ENCODE measurements around the gene FAF1. TPM values are rescaled to one million over a fixed set of nuclear protein-coding genes. Genes with fewer than 3 reads are reported as not detected.

Gene FAF1
- total and polyA plus RNA-seq, 2 donors (not counting 3 experiments of a cell fraction or from before 2014, with no cell fraction given) = 9.0 to 57.6 TPM

DNA sequence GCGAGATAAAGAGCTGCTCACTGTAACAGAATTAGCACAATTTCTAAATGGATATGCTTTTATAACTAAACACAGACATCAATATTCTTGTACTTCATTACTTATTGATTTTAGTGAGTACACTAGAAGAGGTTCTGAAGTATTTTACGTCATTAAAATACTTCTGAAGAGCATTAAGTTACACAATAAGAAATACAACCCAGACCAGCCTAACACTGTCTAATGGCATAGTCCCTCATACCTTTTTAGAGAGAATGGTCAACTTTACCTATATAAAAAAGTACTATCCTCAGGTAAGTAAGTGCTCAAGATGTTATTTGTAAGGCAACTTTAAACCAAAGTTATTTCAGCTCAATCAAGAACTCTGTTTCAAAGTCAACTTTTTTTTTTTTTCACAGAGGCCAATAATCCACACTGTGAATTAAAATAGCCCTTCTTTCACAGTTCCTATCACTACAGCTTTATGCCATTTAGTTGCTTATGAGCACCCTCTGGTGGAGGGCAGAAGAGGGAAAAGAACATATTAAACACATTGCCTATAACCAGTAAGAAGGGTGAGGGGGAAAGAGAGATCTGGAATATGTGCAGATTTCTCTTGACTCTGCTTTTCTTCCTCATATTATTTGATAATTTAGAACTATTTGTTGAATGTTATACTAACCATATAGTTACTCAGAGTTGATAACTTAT, 354.7 kb downstream of the FAF1 start:
- Histone ChIP-seq H3K9me1 (replicated peaks; ENCODE audit: control insufficient read depth, extremely low read depth, insufficient read depth, low read length) (no peaks in the 10 kb centered on the region), H3K4me3 (replicated peaks in 1 of 3; ENCODE audit: insufficient read depth in 1 of 3, low read depth in 1 of 3, low read length in 3 of 3) (no peak overlapping the region), H3K27ac (ENCODE audit: insufficient read depth, low read depth, low read length) (no peak overlapping the region), H3K9ac (replicated peaks; ENCODE audit: extremely low read depth, insufficient read depth, low read length) (no peak overlapping the region), H3K9me3 (replicated peaks; ENCODE audit: control insufficient read depth, insufficient read depth, low read length) (no peaks in the 10 kb centered on the region), H3K4me1 (ENCODE audit: control insufficient read depth, extremely low read depth, insufficient read depth, low read length) (peaks cover 18% of the 10 kb centered on the region), H3K4me2 (ENCODE audit: insufficient read depth, low read length) (no peak overlapping the region), H3K27me3 (ENCODE audit: control insufficient read depth in 2 of 2, insufficient read depth in 2 of 2, low read length in 2 of 2) (no peaks in the 10 kb centered on the region), H2AFZ (ENCODE audit: low read depth, low read length) (no peak overlapping the region), H3K79me2 (ENCODE audit: control insufficient read depth, insufficient read depth, low read length) (no peaks in the 10 kb centered on the region), H3K36me3 (ENCODE audit: control insufficient read depth in 2 of 2, extremely low read depth in 1 of 2, insufficient read depth in 2 of 2, low read length in 2 of 2) (no peaks in the 10 kb centered on the region), H4K20me1 (replicated peaks; ENCODE audit: control insufficient read depth, extremely low read depth, insufficient read depth, low read length) (no peaks in the 10 kb centered on the region)
- ChIA-PET CTCF (interaction anchor here (0.6 to 11.8 kb wide), 22 partner anchors 8 to 235 kb away, joined by 3 to 170 read pairs (median 4); no protein-coding TSS in a partner anchor), POLR2A (interaction anchor here (0.9 kb wide), 1 partner anchor 19 kb away, joined by 3 read pairs; no protein-coding TSS in a partner anchor)
- FAIRE-seq (no peak), DNase-seq (ENCODE audit: low read depth, low spot score) (peak; percentile 69)
- dilution Hi-C loops (cut with MboI; ENCODE audit: extremely low pct_ligation_motif_present, low sequenced_read_pairs) (no loop called here), intact Hi-C loops (cut with micrococcal nuclease) (loop anchor here (1.0 to 5.0 kb wide), 4 partner anchors 75 to 237 kb away; no protein-coding TSS in a partner anchor)
- no TSS peak for BruUV-seq (replicated peaks)
- TF ChIP-seq MYC (IDR thresholded peaks at IDR 0.05; ENCODE audit: low read depth, low read length) = no peak
- no peak for TF ChIP-seq FOS (IDR thresholded peaks at IDR 0.05; ENCODE audit: borderline replicate concordance, insufficient read depth, low read length)
- TF ChIP-seq, protein P1, sequence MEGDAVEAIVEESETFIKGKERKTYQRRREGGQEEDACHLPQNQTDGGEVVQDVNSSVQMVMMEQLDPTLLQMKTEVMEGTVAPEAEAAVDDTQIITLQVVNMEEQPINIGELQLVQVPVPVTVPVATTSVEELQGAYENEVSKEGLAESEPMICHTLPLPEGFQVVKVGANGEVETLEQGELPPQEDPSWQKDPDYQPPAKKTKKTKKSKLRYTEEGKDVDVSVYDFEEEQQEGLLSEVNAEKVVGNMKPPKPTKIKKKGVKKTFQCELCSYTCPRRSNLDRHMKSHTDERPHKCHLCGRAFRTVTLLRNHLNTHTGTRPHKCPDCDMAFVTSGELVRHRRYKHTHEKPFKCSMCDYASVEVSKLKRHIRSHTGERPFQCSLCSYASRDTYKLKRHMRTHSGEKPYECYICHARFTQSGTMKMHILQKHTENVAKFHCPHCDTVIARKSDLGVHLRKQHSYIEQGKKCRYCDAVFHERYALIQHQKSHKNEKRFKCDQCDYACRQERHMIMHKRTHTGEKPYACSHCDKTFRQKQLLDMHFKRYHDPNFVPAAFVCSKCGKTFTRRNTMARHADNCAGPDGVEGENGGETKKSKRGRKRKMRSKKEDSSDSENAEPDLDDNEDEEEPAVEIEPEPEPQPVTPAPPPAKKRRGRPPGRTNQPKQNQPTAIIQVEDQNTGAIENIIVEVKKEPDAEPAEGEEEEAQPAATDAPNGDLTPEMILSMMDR (IDR thresholded peaks at IDR 0.05; ENCODE audit: extremely low read depth in 1 of 2, insufficient read depth in 1 of 2, low read depth in 1 of 2, low read length in 2 of 2) = peak; percentile 40 to 60
- no peak for TF ChIP-seq POLR2A (IDR thresholded peaks at IDR 0.05; ENCODE audit: low read depth, low read length)

DNA sequence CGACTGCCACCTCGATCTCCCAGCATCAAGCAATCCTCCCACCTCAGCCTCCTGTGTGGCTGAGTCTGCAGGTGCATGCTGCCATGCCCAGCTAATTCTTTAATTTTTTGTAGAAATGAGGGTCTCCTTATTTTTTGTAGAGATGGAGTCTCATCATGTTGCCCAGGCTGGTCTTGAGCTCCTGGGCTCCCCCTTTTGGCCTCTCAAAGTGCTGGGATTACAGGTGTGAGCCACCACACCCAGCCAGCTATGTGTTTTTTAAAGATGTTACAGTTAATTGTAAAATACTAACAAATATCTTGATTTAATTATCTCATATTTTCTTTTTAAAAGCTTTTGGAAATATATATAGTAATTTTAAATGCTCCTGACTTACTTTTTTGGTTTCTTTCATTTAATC, 355.5 kb downstream of the FAF1 start:
- ChIA-PET POLR2A (interaction anchor here (0.6 kb wide), 2 partner anchors 64 to 79 kb away, joined by 3 to 4 read pairs; no protein-coding TSS in a partner anchor), CTCF (interaction anchor here (1.0 to 11.8 kb wide), 18 partner anchors 8 to 234 kb away, joined by 3 to 170 read pairs (median 5); no protein-coding TSS in a partner anchor)
- Histone ChIP-seq H3K4me2 (ENCODE audit: insufficient read depth, low read length) (no peak overlapping the region), H3K4me1 (ENCODE audit: control insufficient read depth, extremely low read depth, insufficient read depth, low read length) (peaks cover 18% of the 10 kb centered on the region), H3K9ac (replicated peaks; ENCODE audit: extremely low read depth, insufficient read depth, low read length) (no peak overlapping the region), H3K36me3 (ENCODE audit: control insufficient read depth in 2 of 2, extremely low read depth in 1 of 2, insufficient read depth in 2 of 2, low read length in 2 of 2) (no peaks in the 10 kb centered on the region), H3K27me3 (ENCODE audit: control insufficient read depth in 2 of 2, insufficient read depth in 2 of 2, low read length in 2 of 2) (no peaks in the 10 kb centered on the region), H3K79me2 (ENCODE audit: control insufficient read depth, insufficient read depth, low read length) (no peaks in the 10 kb centered on the region), H4K20me1 (replicated peaks; ENCODE audit: control insufficient read depth, extremely low read depth, insufficient read depth, low read length) (no peaks in the 10 kb centered on the region), H3K27ac (ENCODE audit: insufficient read depth, low read depth, low read length) (no peak overlapping the region), H3K9me3 (replicated peaks; ENCODE audit: control insufficient read depth, insufficient read depth, low read length) (no peaks in the 10 kb centered on the region), H3K9me1 (replicated peaks; ENCODE audit: control insufficient read depth, extremely low read depth, insufficient read depth, low read length) (no peaks in the 10 kb centered on the region), H3K4me3 (replicated peaks in 1 of 3; ENCODE audit: insufficient read depth in 1 of 3, low read depth in 1 of 3, low read length in 3 of 3) (no peak overlapping the region), H2AFZ (ENCODE audit: low read depth, low read length) (no peak overlapping the region)
- intact Hi-C loops (cut with micrococcal nuclease) = loop anchor here (2.0 kb wide), 1 partner anchor 74 kb away; no protein-coding TSS in a partner anchor
- FAIRE-seq (no peak), DNase-seq (ENCODE audit: low read depth, low spot score) (no peak)
- no TSS peak for BruUV-seq (replicated peaks)
- dilution Hi-C loops (cut with MboI; ENCODE audit: extremely low pct_ligation_motif_present, low sequenced_read_pairs) = no loop called here
- TF ChIP-seq FOS (IDR thresholded peaks at IDR 0.05; ENCODE audit: borderline replicate concordance, insufficient read depth, low read length) (no peak), POLR2AphosphoS5 (IDR thresholded peaks at IDR 0.05; ENCODE audit: insufficient read depth, low read depth, low read length) (no peak), EZH2 (IDR thresholded peaks at IDR 0.05; ENCODE audit: borderline replicate concordance, low read depth, low read length, severe bottlenecking) (no peak), MYC (IDR thresholded peaks at IDR 0.05; ENCODE audit: low read depth, low read length) (no peak), GATA2 (IDR thresholded peaks at IDR 0.05; ENCODE audit: insufficient read depth, insufficient read length, low read depth, low read length) (no peak), JUN (IDR thresholded peaks at IDR 0.05; ENCODE audit: borderline replicate concordance, insufficient read depth, insufficient read length, low read depth) (no peak), POLR2A (IDR thresholded peaks at IDR 0.05; ENCODE audit: low read depth, low read length) (no peak)
- TF ChIP-seq, protein P1 (IDR thresholded peaks at IDR 0.05; ENCODE audit: extremely low read depth in 1 of 2, insufficient read depth in 1 of 2, low read depth in 1 of 2, low read length in 2 of 2) = no peak
- TF ChIP-seq, protein P2, sequence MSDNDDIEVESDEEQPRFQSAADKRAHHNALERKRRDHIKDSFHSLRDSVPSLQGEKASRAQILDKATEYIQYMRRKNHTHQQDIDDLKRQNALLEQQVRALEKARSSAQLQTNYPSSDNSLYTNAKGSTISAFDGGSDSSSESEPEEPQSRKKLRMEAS (IDR thresholded peaks at IDR 0.05; ENCODE audit: insufficient read depth, insufficient read length) = no peak
